ENCODE data around the gene KIF26A.

GRCh38 chr14:104172880-104173279 is 34.5 kb downstream of the KIF26A start:
- TF ChIP-seq POLR2A (IDR thresholded peaks at IDR 0.05): no peak
- no peak for TF ChIP-seq CTCF (IDR thresholded peaks at IDR 0.05 in 4 of 5, conservative IDR thresholded peaks at IDR 0.05 in 1 of 5)
